IMR-90 (cell line): ENCODE data around the gene HIRA. TPM values are rescaled to one million over a fixed set of nuclear protein-coding genes. Genes with fewer than 3 reads are reported as not detected.

ENCODE experiments used
- ATAC-seq: fragments of 200-7000 bp; cut with Tn5 transposase; 2 replicates; pipeline ENCODE4 v1.9.1; 2020; ENCODE audit warnings: low read depth, mild to moderate bottlenecking, moderate library complexity
- BruUV-seq: library from RNA; stranded (reverse); fragments of 400-500 nt; replicated peaks from 2 replicates; lab custom pipeline; 2021; lab: Mats Ljungman, UMichigan
- CTCF ChIA-PET: fragments of 300-600 bp; formaldehyde crosslinking; extraction: SDS; loops from one replicate; lab custom pipeline; 2021; ENCODE audit warnings: antibody characterized with exemption; lab: Yijun Ruan, JAX
- POLR2A ChIA-PET: fragments of 300-600 bp; sonication (Branson Sonifier 250); formaldehyde crosslinking; loops from one replicate; lab custom pipeline; 2022; ENCODE audit warnings: antibody characterized with exemption; ENCODE audit not compliant: unreplicated experiment; lab: Charles Lee
- DNase-seq: peaks from one replicate; pipeline ENCODE4 v3.0.0; 2013
- H2AFZ ChIP-seq: replicated peaks from 2 replicates; pipeline ENCODE3; 2013; ENCODE audit warnings: low read length, mild to moderate bottlenecking; ENCODE audit not compliant: poor library complexity
- H2AK5ac ChIP-seq: 2 replicates; pipeline ENCODE4 v1.6.1; 2013; ENCODE audit warnings: low read depth, low read length, inconsistent platforms
- H2AK9ac ChIP-seq: replicated peaks from 2 replicates; pipeline ENCODE3; 2013; ENCODE audit warnings: mild to moderate bottlenecking, low read depth, low read length, moderate library complexity; ENCODE audit not compliant: poor library complexity
- H2BK120ac ChIP-seq: 2 replicates; pipeline ENCODE4 v1.6.1; 2013; ENCODE audit warnings: low read depth, low read length, inconsistent platforms
- H2BK15ac ChIP-seq: 3 replicates; pipeline ENCODE4 v1.6.1; 2013; ENCODE audit warnings: low read depth, low read length, inconsistent platforms
- H2BK20ac ChIP-seq: 2 replicates; pipeline ENCODE4 v1.6.1; 2013; ENCODE audit warnings: low read depth, mild to moderate bottlenecking, inconsistent platforms, low read length, moderate library complexity
- H2BK5ac ChIP-seq: 2 replicates; pipeline ENCODE4 v1.6.1; 2013; ENCODE audit warnings: mild to moderate bottlenecking, low read depth, low read length, inconsistent platforms; ENCODE audit not compliant: poor library complexity, severe bottlenecking
- H3K14ac ChIP-seq: replicated peaks from 2 replicates; pipeline ENCODE4 v1.6.1; 2013; ENCODE audit warnings: low read depth, low read length, inconsistent platforms
- H3K18ac ChIP-seq: 2 replicates; pipeline ENCODE4 v1.6.1; 2013; ENCODE audit warnings: low read depth, low read length, control low read depth
- H3K23ac ChIP-seq: 2 replicates; pipeline ENCODE4 v1.6.1; 2013; ENCODE audit warnings: low read depth, low read length, inconsistent platforms
- H3K27ac ChIP-seq: 2 replicates; pipeline ENCODE4 v1.5.1; 2013; ENCODE audit warnings: mild to moderate bottlenecking, control low read depth, low read length; ENCODE audit not compliant: insufficient read depth
- H3K27me3 ChIP-seq: 2 replicates; pipeline ENCODE4 v1.6.1; 2013; ENCODE audit warnings: low read length; ENCODE audit not compliant: control insufficient read depth, insufficient read depth
- H3K36me3 ChIP-seq: 2 replicates; pipeline ENCODE4 v1.6.1; 2013; ENCODE audit warnings: low read length, mixed read lengths; ENCODE audit not compliant: control insufficient read depth, insufficient read depth
- H3K4ac ChIP-seq: 2 replicates; pipeline ENCODE4 v1.6.1; 2013; ENCODE audit warnings: low read depth, low read length, inconsistent platforms
- H3K4me1 ChIP-seq: 2 replicates; pipeline ENCODE4 v1.6.1; 2013; ENCODE audit warnings: low read length, mixed read lengths; ENCODE audit not compliant: control insufficient read depth, insufficient read depth
- H3K4me2 ChIP-seq: 2 replicates; pipeline ENCODE4 v1.6.1; 2013; ENCODE audit warnings: low read depth, mild to moderate bottlenecking, control low read depth, low read length, moderate library complexity
- H3K4me3 ChIP-seq: 2 replicates; pipeline ENCODE4 v1.5.1; 2013; ENCODE audit warnings: low read depth, mild to moderate bottlenecking, control low read depth, low read length, moderate library complexity; ENCODE audit not compliant: insufficient read depth
- H3K56ac ChIP-seq: 2 replicates; pipeline ENCODE4 v1.6.1; 2013; ENCODE audit warnings: low read length, inconsistent platforms; ENCODE audit not compliant: insufficient read depth; ENCODE audit errors: extremely low read depth
- H3K79me1 ChIP-seq, 2 experiments: 2 replicates each; pipeline ENCODE4 v1.6.1; 2013; ENCODE audit warnings: low read length in 2 of 2, inconsistent platforms in 1 of 2, low read depth in 1 of 2
- H3K9ac ChIP-seq: 2 replicates; pipeline ENCODE4 v1.6.1; 2013; ENCODE audit warnings: low read depth, low read length, control low read depth
- H3K9me1 ChIP-seq: 2 replicates; pipeline ENCODE4 v1.6.1; 2013; ENCODE audit warnings: low read length, inconsistent platforms; ENCODE audit not compliant: insufficient read depth
- H3K9me3 ChIP-seq: 2 replicates; pipeline ENCODE4 v1.6.1; 2013; ENCODE audit warnings: low read length; ENCODE audit not compliant: control insufficient read depth, insufficient read depth
- H4K20me1 ChIP-seq: 2 replicates; pipeline ENCODE4 v1.6.1; 2013; ENCODE audit warnings: low read length, inconsistent platforms; ENCODE audit not compliant: insufficient read depth
- H4K5ac ChIP-seq: 2 replicates; pipeline ENCODE4 v1.6.1; 2013; ENCODE audit warnings: mild to moderate bottlenecking, low read depth, low read length, control low read depth
- H4K8ac ChIP-seq, 2 experiments: 2 replicates each; pipeline ENCODE4 v1.6.1; 2013; ENCODE audit warnings: low read depth in 2 of 2, low read length in 2 of 2, control low read depth in 1 of 2, inconsistent platforms in 1 of 2
- H4K91ac ChIP-seq: 2 replicates; pipeline ENCODE4 v1.6.1; 2013; ENCODE audit warnings: low read depth, low read length, inconsistent platforms; ENCODE audit not compliant: insufficient read depth
- POLR2A ChIP-seq: IDR thresholded peaks from 2 replicates; pipeline ENCODE4 v1.6.1; 2012; ENCODE audit warnings: mild to moderate bottlenecking, low read depth, low read length
- RAD21 ChIP-seq: IDR thresholded peaks from 2 replicates; pipeline ENCODE4 v1.6.1; 2012; ENCODE audit warnings: low read length, improper control_type of control experiment
- RCOR1 ChIP-seq: IDR thresholded peaks from 2 replicates; pipeline ENCODE4 v1.6.1; 2012; ENCODE audit warnings: mild to moderate bottlenecking, low read length, improper control_type of control experiment; ENCODE audit not compliant: insufficient replicate concordance
- WGBS, 2 experiments: methylation state at CpG; one replicate each; pipeline versions ENCODE4 v1.1.5 to v1.1.7; 2013; ENCODE audit warnings: missing lambda C conversion rate in 2 of 2; ENCODE audit not compliant: insufficient read length in 1 of 2; ENCODE audit errors: extremely low coverage in 2 of 2; 5-methylcytosine and 5-hydroxymethylcytosine counted together
- dilution Hi-C: fragments of 300-500 bp; cut with HindIII; formaldehyde crosslinking; loops from one replicate; pipeline ENCODE4 v1.14.3; 2018; ENCODE audit warnings: low sequenced_read_pairs; ENCODE audit not compliant: unreplicated experiment
- in situ Hi-C: fragments of 300-500 bp; cut with MboI; formaldehyde crosslinking; loops from 3 replicates; pipeline ENCODE4 v1.14.3; 2019; ENCODE audit warnings: low sequenced_read_pairs, inconsistent platforms, mixed read lengths
- intact Hi-C: fragments of 100-400 bp; cut with micrococcal nuclease; formaldehyde crosslinking; loops from 2 replicates; pipeline ENCODE4 v1.10.0; 2022
- polyA plus RNA-seq, 3 experiments: library from polyadenylated mRNA; depleted of rRNA; stranded (reverse); fragments of >200 nt; gene quantifications; 2 replicates each; pipeline ENCODE4 v1.2.3, GENCODE V29; 2012; ENCODE audit warnings: low replicate concordance in 1 of 3
- total RNA-seq: library from RNA; depleted of rRNA; stranded (reverse); fragments of >200 nt; gene quantifications from 2 replicates; pipeline ENCODE4 v1.2.3, GENCODE V29; 2012
- TF ChIP-seq, protein P1 (sequence below): fragments of 150-350 bp; IDR thresholded peaks from 2 replicates; pipeline ENCODE4 v1.6.1; 2017; ENCODE audit warnings: mild to moderate bottlenecking, antibody characterized with exemption, low read length, low read depth

Gene HIRA
- total and polyA plus RNA-seq, 2 of the 4 experiments (the other 2 are of a cell fraction), result 14.5 to 24.2 TPM

- Histone ChIP-seq H4K5ac (no peak overlapping the region), H4K91ac (no peak overlapping the region), H3K4me3 (no peak overlapping the region), H4K8ac (no peak overlapping the region), H2BK120ac (no peak overlapping the region), H3K27me3 (no peaks in the 10 kb centered on the region), H2BK20ac (no peak overlapping the region), H3K36me3 (peaks cover 57% of the 10 kb centered on the region), H3K18ac (no peak overlapping the region), H4K20me1 (peaks cover 4% of the 10 kb centered on the region), H3K14ac (no peak overlapping the region), H2BK15ac (no peak overlapping the region), H3K56ac (no peak overlapping the region), H3K4me1 (peaks cover 4% of the 10 kb centered on the region; the same call in 1 of the 2 replicates), H2AK5ac (no peak overlapping the region), H3K79me1 (peaks cover 5 to 16% of the 10 kb centered on the region in 2 experiments; a peak in 2 of 4 replicates), H3K4me2 (no peak overlapping the region), H3K9me3 (no peaks in the 10 kb centered on the region), H3K23ac (no peak overlapping the region), H3K9ac (no peak overlapping the region), H2BK5ac (no peak overlapping the region), H3K9me1 (peaks cover 14% of the 10 kb centered on the region), H2AFZ (no peak overlapping the region), H2AK9ac (no peak overlapping the region), H3K27ac (no peak overlapping the region), H3K4ac (no peak overlapping the region)
- BruUV-seq, result no TSS peak
- POLR2A ChIA-PET, result interaction anchor here (0.6 kb wide), 1 partner anchor 43 kb away, joined by 4 read pairs; no protein-coding TSS in a partner anchor
- WGBS, 2 experiments, result 100% methylated on average over 3 of the region's 5 CpGs; no CpG with 5 or more reads in 1 of the 2 experiments
- dilution Hi-C loops (no loop called here), intact Hi-C loops (no loop called here), in situ Hi-C loops (no loop called here)
- no peak for ATAC-seq
- TF ChIP-seq RCOR1 (no peak), RAD21 (no peak), POLR2A (no peak)
- TF ChIP-seq, protein P1, sequence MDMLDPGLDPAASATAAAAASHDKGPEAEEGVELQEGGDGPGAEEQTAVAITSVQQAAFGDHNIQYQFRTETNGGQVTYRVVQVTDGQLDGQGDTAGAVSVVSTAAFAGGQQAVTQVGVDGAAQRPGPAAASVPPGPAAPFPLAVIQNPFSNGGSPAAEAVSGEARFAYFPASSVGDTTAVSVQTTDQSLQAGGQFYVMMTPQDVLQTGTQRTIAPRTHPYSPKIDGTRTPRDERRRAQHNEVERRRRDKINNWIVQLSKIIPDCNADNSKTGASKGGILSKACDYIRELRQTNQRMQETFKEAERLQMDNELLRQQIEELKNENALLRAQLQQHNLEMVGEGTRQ, result no peak
- CTCF ChIA-PET, result no interaction called here
- DNase-seq, result no peak
Measured at GRCh38 chr22:19453718-19454117, 22.2 kb upstream of the HIRA start.
